ENCODE measurements around the gene GABBR2.

Gene GABBR2

DNA sequence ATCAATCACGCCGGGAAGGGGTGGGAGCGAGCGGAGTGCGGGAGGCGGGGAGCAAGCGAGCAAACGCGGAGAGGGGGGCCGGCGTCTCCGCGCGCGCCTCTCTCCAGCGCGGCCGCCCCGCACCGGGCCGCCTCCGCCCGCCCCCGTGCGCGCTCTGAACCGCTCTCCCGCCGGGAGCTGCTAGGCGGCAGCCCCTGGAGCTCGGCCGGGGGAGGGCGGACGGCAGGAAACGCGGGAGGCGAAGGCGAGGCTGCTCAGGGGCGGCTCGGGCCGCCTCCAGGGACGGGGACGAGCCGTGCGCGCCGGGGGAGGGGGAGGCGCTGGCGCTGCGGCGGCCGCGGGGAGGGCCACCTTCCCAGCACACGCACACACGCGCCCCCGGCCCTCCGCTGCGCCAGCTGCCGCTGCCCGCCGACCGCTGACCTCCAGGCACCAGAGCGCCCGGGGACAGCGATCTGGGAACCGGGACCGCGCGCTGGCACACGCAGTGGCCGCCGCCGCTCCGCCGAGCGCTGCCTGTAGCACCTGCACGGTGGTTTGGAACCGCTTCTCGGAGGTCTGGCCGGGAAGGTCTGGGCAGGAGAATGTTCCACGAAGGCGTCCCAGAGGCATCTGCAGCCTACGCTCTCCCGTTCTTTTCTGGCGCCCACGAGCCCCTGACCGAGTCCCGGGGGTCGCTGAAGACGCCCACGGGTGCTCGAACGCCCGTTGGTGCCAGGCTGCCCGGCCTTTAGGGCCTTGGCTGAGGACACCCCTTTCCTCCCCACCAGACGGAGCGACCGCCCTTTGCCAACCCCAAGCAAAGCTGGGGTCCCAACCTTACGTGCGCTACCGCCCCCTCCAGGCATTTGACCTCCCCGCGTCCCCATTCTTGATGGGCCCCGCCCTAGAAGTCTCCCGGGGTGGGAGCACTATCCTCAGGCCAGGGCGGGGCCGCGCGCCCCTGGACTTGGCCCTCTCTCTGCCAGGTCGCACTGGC lies at the start of gene GABBR2:
Gene GABBR2 (minus strand): TSS at position 3 of the 979 bp plus-strand sequence. CDS start 198 bp downstream, outside the sequence.
- DNase-seq (ENCODE audit: low read depth in 1 of 2, low spot score in 1 of 2) = no peak

DNA sequence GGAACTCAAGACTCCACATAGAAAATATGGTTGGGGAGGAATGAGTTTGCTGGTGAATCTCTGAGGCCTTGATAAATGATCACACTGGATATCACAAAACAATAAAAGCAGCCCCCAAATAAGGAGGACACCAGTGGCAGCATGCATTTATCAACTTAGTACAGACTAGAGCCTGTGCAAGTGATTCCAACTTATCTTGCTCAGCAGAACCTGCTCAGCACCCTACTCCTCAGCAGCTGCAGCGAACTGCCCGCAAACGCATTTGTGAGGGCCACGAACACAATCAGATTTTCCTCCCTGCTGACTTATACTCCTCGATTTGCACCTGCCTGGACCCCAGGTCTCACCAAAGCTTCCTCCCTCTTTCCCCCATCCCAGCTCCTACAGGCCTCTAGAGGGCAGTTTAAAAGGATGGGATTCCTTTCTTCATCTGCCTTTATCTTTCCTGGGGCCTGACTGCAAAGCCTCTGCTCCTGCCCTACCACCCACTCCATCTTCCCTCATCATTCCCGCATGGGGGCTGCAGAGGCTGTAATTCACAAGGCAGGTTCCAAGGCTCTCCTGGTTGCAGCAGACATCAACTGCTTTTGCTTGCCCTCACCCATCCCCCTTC lies 46.4 kb upstream of the GABBR2 start:
- no peak for DNase-seq (ENCODE audit: low read depth in 1 of 2, low spot score in 1 of 2)

DNA sequence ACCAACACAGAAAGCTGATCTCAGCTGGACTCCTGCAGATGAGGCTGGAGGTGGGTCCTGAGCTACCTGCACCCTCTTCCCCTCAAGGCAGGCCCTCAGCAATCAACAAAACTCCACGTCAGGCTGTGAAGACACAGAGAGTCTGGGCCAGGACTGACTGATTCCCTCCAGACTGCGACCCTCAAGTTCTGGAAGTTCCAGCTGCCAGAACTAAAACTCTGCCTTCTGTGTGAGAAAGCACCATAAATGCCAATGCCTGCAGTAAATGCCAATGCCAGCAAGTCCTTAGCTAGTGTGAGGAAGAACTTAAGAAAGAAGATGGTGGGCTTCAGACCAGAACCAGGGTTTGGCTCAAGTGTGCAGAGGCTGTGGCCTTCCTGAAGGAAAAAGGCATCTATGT lies 42.5 kb upstream of the GABBR2 start:
- DNase-seq (ENCODE audit: low read depth in 1 of 2, low spot score in 1 of 2) = no peak

DNA sequence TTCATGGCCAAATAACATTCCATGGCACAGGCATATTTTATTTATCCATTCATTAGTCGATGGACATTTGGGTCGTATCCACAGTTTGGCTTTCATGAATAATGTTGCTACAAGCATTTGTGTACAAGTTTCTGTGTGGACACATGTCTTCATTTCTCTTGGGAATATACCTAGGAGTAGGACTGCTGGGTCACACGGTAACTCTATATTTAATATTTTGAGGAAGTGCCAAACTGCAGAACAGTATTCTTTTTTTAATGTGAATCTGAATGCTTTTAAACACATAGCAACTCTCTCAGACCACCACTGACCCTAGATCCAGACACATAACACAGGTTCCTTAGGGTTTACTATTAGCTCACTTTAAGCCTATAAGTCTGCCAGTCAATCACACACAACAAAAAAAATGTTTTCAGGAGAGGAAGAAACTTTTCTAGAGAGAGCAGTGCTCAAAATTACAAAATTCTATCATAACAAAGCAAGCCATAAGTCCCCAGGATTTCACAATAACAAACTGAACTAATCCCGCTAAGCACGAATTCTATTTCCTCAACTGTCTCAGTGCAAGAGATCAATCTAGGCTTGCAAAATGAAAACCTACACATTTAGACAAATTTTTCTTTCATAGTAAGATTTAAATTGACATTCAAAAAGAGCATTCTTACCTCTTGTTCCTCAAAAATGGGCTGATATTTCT lies 41.8 kb upstream of the GABBR2 start:
- no peak for DNase-seq (ENCODE audit: low read depth in 1 of 2, low spot score in 1 of 2)

DNA sequence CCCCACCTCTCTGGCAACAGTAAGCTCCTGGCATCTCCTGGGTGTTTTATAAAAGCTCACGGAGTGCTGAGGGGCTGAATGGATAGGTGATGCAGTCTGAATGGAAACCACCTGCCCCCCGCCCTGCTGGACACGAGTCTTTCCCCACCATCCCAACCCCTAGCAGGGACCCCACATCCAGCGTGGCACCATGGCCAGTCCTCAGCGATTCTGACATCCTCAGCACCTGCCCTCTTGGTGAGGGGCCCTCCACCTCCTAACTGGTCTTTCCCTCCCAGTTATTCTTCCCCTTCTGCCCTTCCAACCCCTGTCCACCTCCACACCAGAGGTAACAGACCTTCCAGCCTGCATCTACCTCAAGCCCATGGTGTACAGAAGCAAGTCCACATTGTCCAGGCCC lies 38.7 kb upstream of the GABBR2 start:
- DNase-seq (ENCODE audit: low read depth in 1 of 2, low spot score in 1 of 2) = no peak

DNA sequence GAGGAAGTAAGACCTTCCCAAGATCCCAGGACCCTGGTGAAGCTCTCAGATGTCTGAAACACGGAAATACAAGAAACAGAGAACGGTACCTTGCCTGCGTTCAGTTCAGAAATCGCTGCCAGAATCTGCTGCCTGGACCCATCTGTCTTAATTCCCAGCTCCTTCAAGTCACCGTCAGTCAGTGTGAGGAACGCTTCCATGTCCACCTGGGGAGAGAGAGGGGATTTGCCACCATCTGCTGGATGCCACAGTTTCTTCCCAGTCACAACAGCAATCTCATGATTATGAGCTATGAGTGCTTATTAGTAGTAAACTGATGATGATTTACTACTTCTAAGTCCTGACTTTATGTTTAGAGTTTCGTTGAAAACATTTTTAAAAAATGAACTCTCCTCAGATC lies 36.7 kb upstream of the GABBR2 start:
- DNase-seq (ENCODE audit: low read depth in 1 of 2, low spot score in 1 of 2) = no peak

DNA sequence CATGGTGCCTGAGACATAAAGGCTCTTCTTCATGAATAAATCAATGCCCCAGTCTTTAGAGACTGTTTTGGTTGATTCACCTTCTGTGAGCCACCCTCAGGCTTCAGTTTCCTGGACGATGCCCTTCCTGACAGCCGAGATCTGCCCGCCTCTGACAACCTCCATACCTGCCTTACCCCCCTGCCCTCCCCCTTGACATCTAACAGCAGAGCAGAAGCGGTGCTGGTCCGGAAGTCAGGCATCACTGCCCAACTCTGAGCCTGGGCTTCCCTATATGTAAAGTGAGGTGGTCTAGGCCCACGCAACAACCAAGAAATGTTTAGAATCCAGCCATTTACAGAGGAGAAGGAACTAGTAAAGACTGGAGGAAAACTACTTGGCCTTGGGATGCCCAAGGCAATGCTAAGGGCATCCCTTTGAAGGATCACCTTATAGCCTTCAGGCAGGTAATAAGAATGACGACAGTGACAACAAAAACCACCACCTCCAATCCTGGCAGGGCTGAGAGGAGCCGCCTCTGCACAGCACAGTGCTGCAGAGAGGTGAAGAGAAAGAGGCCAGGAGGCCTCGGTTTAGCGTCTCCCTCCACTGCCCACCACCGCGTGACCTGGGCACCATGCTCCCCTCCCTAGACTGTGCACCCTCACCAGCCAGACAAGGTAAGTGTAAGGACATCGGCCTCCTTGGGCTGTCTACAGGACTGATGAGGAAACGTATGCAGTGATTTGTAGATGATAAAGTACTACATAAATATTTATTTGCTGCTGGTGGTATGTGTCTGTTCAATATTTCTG lies 35.3 kb upstream of the GABBR2 start:
- DNase-seq (ENCODE audit: low read depth in 1 of 2, low spot score in 1 of 2) = no peak

DNA sequence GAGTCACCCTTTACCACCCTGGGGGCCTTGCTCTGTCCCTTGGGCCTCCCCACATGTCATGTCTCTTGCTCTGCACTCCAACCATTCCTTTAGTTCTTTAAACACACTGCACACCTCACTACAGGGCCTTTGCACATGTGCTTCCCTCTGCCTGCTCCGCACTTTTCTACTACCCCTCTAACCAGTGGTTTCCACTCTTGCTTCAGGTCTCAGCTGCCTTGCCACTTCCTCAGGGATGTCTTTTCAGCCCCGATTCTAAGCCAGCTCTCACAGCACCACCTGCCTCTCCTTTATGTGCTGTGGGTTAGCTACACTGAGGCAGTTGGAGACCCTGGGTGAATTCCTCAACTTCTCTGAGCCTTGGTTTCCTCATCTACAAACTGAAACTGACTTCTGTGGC lies 34.6 kb upstream of the GABBR2 start:
- DNase-seq (ENCODE audit: low read depth in 1 of 2, low spot score in 1 of 2) = no peak

DNA sequence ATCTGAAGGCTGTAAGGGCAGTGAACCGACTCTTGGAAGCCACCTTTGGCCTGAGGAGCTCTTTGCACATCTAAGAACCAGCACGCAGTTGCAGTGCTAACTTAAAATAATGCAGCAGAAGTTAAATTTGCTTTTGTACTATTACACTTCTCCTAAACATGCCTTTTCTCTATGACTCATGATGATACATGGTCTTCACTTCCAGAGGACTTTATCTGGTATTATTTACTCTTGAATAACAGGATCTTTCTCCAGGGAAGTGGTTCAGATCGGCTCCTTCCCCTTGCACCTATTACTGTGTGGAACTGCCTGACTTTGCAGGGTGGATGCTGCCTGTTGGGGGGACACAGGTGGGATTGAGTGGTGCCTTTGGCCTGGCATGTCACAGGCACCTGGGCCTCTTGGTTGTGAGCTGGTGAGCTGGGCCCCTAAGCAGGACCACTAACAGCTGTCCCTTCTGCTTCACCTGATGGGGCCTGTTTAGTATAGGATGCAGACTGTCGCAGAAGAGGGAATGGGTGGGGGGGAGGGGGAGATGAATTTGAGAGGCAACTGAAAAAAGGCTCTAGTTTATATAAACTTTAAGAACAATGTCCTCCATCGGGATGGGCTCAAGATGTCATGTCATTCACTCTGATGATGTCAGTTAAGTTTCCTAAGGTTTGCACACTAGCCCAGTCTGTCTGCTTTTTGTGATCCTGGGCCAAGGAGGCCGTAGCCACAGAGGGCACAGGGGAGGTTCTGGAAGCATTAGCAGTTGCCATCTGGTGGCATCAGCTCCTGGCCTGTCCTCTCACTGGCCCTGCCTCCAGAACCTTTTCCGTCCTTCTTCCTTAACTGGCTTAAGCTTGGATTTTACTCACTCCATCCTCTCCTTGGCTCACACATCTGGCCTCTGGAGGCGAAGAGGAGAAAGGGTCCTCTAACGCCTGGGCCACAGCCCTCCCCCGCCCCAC lies 33.9 kb upstream of the GABBR2 start:
- no peak for DNase-seq (ENCODE audit: low read depth in 1 of 2, low spot score in 1 of 2)

DNA sequence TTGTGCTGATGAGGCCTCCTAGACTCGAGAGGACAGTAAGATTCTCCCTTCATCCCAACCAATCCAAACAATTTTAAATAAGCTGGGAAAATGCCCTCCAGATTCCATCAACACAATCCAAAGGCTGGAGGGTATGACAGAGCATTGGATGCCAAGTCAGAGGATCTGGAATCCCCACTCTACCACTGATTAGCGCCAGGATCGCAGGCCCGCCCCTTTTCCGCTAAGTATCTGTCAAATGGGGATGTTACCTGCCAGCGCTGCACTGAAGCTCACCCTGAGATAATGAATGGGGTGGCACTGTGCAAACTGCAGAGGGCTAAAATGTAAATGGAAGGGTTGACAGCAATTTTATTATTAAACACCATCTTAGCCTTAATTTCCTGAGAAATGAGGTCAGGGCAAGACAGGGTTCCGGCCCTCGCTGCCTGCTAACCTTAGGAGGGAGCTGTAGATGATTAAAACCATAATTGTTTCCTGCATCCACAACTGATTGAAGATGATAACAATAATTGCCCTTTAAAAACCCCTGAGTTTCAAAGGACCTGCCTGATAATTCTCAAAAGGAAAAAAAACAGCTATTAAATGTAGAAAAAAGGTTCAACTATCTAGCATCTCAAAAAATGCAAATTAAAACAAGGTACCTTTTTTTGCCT lies 31.6 kb upstream of the GABBR2 start:
- DNase-seq (ENCODE audit: low read depth in 1 of 2, low spot score in 1 of 2) = no peak

DNA sequence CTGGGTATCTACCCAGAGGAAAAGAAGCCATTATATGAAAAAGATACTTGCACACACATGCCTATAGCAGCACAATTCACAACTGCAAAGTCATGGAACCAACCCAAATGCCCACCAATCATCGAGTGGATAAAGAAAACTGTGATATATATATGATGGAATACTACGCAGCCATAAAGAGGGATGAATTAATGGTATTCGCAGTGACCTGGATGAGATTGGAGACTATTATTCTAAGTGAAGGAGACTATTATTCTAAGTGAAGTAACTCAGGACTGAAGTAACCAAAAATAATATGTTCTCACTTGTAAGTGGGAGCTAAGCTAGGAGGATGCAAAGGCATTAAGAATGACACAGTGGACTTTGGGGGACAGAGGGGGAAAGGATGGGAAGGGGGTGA lies 30.0 kb upstream of the GABBR2 start:
- DNase-seq (ENCODE audit: low read depth in 1 of 2, low spot score in 1 of 2) = no peak

DNA sequence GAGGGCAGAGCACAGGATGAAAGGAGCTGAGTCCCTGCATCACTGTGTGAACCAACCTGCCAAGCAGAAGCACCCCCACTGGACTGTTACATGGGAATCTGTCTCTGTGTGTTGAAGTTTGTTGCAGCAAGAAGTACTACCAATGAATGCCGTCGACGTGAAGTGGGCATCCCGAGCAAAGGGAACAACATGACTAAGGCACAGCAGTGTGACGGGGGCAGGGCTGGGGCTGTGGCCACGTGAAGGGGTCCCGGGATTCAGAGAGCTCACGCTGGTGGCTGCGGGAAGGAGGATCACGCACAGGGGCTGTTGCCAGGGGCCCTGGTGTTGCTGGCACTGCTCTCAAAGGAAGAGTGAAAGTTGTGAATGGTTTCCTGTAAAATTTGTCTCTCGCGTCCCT lies 27.5 kb upstream of the GABBR2 start:
- no peak for DNase-seq (ENCODE audit: low read depth in 1 of 2, low spot score in 1 of 2)

DNA sequence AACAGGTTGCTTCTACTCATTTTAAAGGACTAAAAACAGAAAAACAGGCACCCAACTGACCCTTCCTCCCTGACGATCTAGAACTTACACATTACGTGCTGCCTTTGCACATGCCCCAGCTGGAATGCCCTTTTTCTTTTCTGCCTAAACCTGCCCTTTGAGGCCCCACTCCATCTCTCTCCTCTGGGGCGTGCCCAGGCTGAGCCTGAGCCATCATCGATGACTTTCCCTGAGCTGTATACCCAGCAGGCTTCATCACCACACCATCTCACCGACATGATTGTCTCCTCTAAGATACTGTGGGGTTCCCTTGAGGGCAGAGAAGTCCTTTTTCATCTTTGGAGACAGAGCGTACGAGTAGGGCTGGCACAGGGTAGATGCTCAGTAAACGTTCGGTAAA lies 24.1 kb upstream of the GABBR2 start:
- no peak for DNase-seq (ENCODE audit: low read depth in 1 of 2, low spot score in 1 of 2)

DNA sequence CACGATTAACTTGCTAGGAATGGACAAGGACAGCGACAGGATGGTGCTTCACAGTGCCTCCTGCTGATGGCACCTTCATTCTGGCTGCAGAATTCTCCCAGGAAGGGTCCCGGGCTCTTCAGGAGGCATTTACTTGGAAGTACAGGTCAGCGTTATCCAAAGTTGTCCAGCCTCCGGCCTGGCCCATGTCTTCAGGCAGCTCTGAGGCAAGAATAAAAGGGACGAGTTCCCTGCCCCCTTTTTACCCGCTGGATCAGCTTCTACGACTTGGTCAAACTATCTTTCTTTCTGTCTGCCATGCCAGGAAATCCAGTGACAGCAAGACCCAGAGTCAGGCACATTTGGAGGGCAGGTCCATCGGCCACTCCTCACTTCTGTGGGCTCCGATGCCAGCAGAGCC lies 23.4 kb upstream of the GABBR2 start:
- DNase-seq (ENCODE audit: low read depth in 1 of 2, low spot score in 1 of 2) = no peak

DNA sequence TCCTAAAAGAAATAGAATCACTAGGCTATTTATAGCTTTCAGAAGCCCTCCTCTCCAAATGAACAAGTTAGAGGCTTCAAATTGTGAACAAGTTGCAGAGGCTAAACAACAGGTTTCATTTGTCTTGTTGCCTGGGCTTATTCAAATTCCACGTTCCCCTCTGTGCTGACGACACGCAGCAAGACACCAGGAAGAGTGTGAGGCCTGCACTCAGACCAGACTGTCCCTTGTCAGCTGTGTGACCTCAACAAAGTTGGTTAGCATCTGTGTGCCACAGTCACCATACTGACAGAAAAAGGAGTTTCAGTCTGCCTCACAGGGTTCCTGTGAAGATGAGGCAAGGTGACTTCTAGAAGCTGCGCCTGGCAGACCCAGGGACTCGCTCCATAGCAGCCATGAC lies 22.1 kb upstream of the GABBR2 start:
- no peak for DNase-seq (ENCODE audit: low read depth in 1 of 2, low spot score in 1 of 2)

DNA sequence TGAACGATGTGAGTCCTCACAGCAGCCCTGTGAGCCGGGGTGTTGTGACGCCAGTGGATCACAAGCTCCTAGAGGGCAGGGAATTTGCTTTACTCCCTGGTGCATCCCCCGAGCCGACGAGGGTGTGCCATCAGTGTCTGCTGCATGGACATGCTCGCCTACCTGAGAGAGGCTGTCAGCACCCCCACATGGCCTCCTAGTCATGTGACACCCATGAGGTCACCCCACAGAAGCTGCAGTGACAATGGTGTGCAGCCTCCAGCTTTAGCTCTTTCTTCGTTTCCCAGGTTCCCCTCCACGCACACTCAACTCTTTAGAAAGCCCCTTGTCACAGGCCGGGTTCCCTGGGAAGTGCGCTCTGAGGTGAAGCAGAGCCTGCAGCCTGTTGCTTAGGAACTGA lies 19.8 kb upstream of the GABBR2 start:
- no peak for DNase-seq (ENCODE audit: low read depth in 1 of 2, low spot score in 1 of 2)

DNA sequence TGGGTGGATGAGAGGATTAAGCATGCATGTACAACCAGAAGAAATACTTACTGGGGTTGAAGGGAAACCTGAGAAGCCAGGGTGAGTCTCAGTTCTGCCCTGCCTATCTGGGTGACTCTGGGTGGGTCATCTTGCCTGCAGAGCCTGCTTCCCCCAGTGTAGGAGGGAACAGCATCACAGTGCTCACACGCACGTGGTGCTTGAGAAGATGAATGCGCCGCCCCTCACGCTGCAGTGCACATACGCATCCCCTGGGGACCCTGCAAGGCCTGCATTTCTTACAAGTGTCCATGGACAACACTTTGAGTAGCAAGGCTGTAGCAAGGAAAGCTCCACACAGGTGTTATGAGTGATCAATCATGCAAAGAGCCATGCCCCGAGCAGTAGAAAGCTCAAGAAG lies 18.7 kb upstream of the GABBR2 start:
- no peak for DNase-seq (ENCODE audit: low read depth in 1 of 2, low spot score in 1 of 2)

DNA sequence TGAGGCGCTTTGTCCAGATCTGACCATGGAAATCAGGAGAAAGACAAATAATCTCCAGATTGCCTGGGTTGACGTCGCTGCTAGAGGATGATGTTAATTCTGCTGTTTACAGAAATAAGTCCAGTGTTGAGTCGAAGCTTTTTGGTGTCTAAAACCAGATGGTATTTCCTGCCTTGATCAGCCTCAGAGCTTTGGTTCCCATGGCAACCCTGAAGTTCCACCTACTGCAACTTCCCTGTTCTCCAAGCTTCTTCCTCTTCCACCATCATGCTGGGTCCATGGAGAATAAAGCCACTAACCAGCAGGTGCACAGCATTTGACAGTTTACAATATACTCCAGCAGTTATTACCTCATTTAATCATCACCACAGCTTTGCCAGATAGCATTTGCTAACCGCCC lies 18.0 kb upstream of the GABBR2 start:
- DNase-seq (ENCODE audit: low read depth in 1 of 2, low spot score in 1 of 2) = no peak

DNA sequence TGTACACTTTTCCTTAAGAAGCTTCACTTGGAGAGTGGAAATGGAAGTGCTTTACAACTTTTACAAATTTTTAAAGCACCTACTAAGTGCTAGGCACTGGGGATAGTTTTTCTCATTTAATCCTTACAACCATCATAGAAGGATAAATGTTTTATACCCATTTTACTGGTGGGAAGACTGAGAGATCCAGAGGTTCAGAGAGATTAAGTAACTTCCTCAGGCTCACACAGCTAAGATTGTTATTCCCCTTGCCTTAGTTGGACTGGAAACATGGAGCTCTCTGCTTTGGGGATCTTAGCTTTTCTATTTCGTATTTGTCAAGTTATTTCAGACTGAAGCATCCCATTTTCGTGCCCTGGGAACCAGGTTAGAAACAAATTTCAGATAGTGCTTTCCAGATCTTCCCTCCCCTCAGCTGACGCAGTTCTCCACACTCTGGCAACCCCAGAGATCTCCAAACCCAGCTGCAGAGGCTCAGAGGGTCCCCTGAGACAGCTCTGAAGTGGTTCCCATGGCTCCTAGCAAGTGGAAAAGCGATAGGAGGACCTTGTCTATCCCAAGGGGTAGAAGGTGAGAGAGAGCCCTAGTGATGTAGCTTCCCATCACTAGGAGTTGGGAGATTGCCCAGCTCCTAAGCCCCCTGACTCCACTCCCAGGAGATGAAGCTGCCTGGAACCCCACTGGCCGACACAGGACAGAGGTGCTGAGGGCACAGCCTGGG lies 16.2 kb upstream of the GABBR2 start:
- DNase-seq (ENCODE audit: low read depth in 1 of 2, low spot score in 1 of 2) = no peak

All from activated CD4-positive, alpha-beta T cell treated with anti-CD3 and anti-CD28 coated beads, Interleukin-2, amount 50 U/mL, for 24 hours (primary cell).